Heart right ventricle (tissue), 16 donors: Measurements from ENCODE around the gene MICAL3. TPM values are rescaled to one million over a fixed set of nuclear protein-coding genes. Genes with fewer than 3 reads are reported as not detected.

Source experiments
- ATAC-seq, 8 donors: fragments of 200-7000 bp; cut with Tn5 transposase; one replicate each; pipeline ENCODE4 v1.9.1; 2020; ENCODE audit warnings: mild to moderate bottlenecking in 8 of 8, moderate library complexity in 8 of 8, moderate number of reproducible peaks in 1 of 8
- DNase-seq, 2 donors: peaks; one replicate each; pipeline ENCODE4 v3.0.0-alpha.2; 2020
- H3K27ac ChIP-seq, 10 donors: fragments of 200-600 bp; sonication (generic) in 2 of 10; one replicate each; pipeline versions ENCODE4 v1.5.0 to v1.8.0; 2020 to 2022; ENCODE audit warnings: mild to moderate bottlenecking in 3 of 10
- H3K27me3 ChIP-seq, 7 donors: fragments of 200-600 bp; one replicate each; pipeline ENCODE4 v1.8.0; 2021 to 2022; ENCODE audit warnings: mild to moderate bottlenecking in 2 of 7
- H3K36me3 ChIP-seq, 9 donors: fragments of 200-600 bp; sonication (generic) in 1 of 9; one replicate each; pipeline versions ENCODE4 v1.5.0 to v1.8.0; 2020 to 2022; ENCODE audit warnings: mild to moderate bottlenecking in 2 of 9
- H3K4me1 ChIP-seq, 9 donors: fragments of 200-600 bp; sonication (generic) in 1 of 9; one replicate each; pipeline versions ENCODE4 v1.5.0 to v1.8.0; 2020 to 2022; ENCODE audit warnings: mild to moderate bottlenecking in 4 of 9
- H3K4me3 ChIP-seq, 10 donors: fragments of 200-600 bp; sonication (generic) in 2 of 10; one replicate each; pipeline versions ENCODE4 v1.5.0 to v1.8.0; 2020 to 2022; ENCODE audit warnings: mild to moderate bottlenecking in 7 of 10, moderate library complexity in 2 of 10
- H3K9me3 ChIP-seq, 11 donors: fragments of 200-600 bp in 10 of 11; sonication (generic) in 2 of 11; one replicate each; pipeline versions ENCODE4 v1.5.0 to v1.8.0; 2013 to 2022; ENCODE audit warnings: mild to moderate bottlenecking in 2 of 11, control low read depth in 1 of 11, moderate library complexity in 1 of 11
- CTCF ChIP-seq, 9 donors: fragments of 200-600 bp; sonication (generic) in 2 of 9; IDR thresholded peaks; one replicate each; pipeline versions ENCODE4 v1.5.0 to v1.8.0; 2021 to 2022; ENCODE audit warnings: antibody characterized with exemption in 9 of 9, mild to moderate bottlenecking in 5 of 9, moderate library complexity in 1 of 9
- WGBS, 2 donors: extraction: QIAGEN DNeasy Blood & Tissue Kit; methylation state at CpG; one replicate each; pipeline ENCODE4 v1.1.7; 2013; ENCODE audit warnings: inconsistent platforms in 1 of 2; 5-methylcytosine and 5-hydroxymethylcytosine counted together
- intact Hi-C, 10 donors: fragments of 100-400 bp; cut with DNase I; formaldehyde crosslinking; loops; one replicate each; pipeline versions ENCODE4 v1.11.1 to v1.14.2; 2022
- polyA plus RNA-seq, 2 donors: library from polyadenylated mRNA; stranded (reverse); fragments of 200-250 nt; gene quantifications; one replicate each; pipeline ENCODE4 v1.2.3, GENCODE V29; 2013
- total RNA-seq, 10 donors: library from RNA; stranded (reverse); fragmentation: NEBNext Ultra II Directional in 3 of 10; extraction: Animal tissue kit (Norgen Biotek cat#: 25700) in 3 of 10; gene quantifications; one replicate each; pipeline versions ENCODE4 v1.2.1 to v1.2.4, GENCODE V29; 2021 to 2023
- donor health status: Arrhythmogenic right ventricular cardiomyopathy.
- donor health status: ischemic (EF 13 %, LVEDD 7.1; RV severe dilation, severe dysfunction).
- donor health status: healthy with polysubstance abuse.
- donor health status: DM: no; HTN: yes; CAD: no.
- donor health status: DM: no; HTN: no; CAD: no.
- donor health status: ischemic (EF 25% LVEDD 6.9; RV normal size, moderate dysfunction).
- donor health status: ischemic (EF 25% LVEDD 5.7; RV mildly dilated, moderate dysfunction).
- donor health status: healthy.
- donor health status: DM: yes; HTN: yes; CAD: no.
- donor health status: Ischemic cardiomyopathy.
- donor health status: ischemic (EF 35%, LVEDD 5.7; RV mildly dilated, moderate dysfunction).
- donor health status: nonischemic (EF 11% LVEDD 7.7; RV severe dilation, severe dysfunction).
- donor health status: DM: yes; HTN: yes; CAD: no.
- donor health status: PGD.
- donor health status: ischemic (EF 29% LVEDD 5.4; RV normal size, mild dysfunction).
- donor health status: nonischemic (EF 23%, LVEDD 6.1; RV moderate dilation, normal function).

MICAL3 gene
- total and polyA plus RNA-seq, 12 donors, result 13.2 to 137 (median 109) TPM

GRCh38 chr22:17787241-17787640 is 237.1 kb downstream of the MICAL3 start:
- peak overlapping the region; percentile 59 to 93 (median 84) for H3K27ac ChIP-seq
- peaks cover 11 to 33% (median 27%) of the 10 kb centered on the region in 9 donors for H3K4me1 ChIP-seq
- no peaks in the 10 kb centered on the region for H3K9me3 ChIP-seq
- WGBS, 2 donors, result 49 to 50% methylated on average over 8 of the region's 8 CpGs
- TF ChIP-seq CTCF (IDR thresholded peaks at IDR 0.05), result no peak
- ATAC-seq (peak; percentile 19 to 46 (median 36)), DNase-seq (no peak)
- H3K27me3 ChIP-seq, result no peaks in the 10 kb centered on the region
- peaks cover 0 to 42% (median 13%) of the 10 kb centered on the region in 9 donors for H3K36me3 ChIP-seq
- H3K4me3 ChIP-seq, result no peak overlapping the region
- intact Hi-C loops, result loop anchor here in 3 of 10 donors (2.0 to 10.0 kb wide), 5 partner anchors 44 to 222 kb away; partner anchors contain the start of gene SLC25A18 (in 1 of the 3)

DNA sequence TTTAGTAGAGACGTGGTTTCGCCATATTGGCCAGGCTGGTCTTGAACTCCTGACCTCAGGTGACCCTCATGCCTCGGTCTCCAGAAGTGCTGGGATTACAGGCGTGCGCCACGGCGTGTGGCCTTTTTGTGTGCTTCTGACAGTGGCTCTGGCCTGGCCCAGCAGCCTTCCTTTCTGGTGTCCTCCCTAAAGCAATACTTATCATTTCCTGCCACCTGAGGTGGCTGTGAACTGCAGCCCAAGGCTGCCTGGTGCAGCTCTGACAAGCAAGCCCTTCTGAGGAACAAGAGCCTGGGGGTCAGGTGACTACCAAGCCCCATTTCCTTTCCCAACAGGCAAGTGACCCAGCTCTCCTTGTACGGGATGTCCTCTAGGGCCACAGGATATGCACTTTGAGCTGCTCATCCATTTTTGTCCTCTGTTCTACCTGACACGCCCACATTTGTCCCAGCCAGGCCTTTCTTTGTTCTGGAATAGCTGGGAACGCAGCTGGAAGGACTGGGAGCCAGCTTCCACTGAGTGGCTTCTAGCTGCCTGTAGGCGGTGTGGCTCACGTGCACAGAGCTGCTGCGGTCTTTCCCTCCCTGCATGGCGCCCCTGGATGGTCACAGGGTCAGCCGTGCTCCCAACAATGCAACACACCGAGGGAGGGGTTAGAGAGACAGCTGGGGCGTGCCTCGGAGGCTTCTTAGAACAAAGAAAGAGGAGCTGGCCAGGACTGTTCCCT is 237.8 kb downstream of the MICAL3 start:
- DNase-seq (peak; percentile 75 to 83), ATAC-seq (peak; percentile 72 to 92 (median 85))
- Histone ChIP-seq H3K27ac (peak overlapping the region; percentile 69 to 93 (median 84)), H3K27me3 (no peaks in the 10 kb centered on the region), H3K4me1 (peaks cover 11 to 39% (median 30%) of the 10 kb centered on the region in 9 donors), H3K4me3 (no peak overlapping the region), H3K9me3 (no peaks in the 10 kb centered on the region), H3K36me3 (peaks cover 0 to 36% (median 13%) of the 10 kb centered on the region in 9 donors)
- WGBS, 2 donors, result 32 to 38% methylated on average over 18 of the region's 18 CpGs
- TF ChIP-seq CTCF (IDR thresholded peaks at IDR 0.05), result peak in 7 of 9 donors; percentile 5 to 39 (median 15)
- intact Hi-C loops, result loop anchor here in 3 of 10 donors (2.0 to 10.0 kb wide), 5 partner anchors 44 to 222 kb away; partner anchors contain the start of gene SLC25A18 (in 1 of the 3)

- ATAC-seq, result peak in 5 of 8 donors; percentile 4 to 28 (median 17)
- peak; percentile 45 to 62 for DNase-seq
- peak; percentile 12 to 67 (median 56) for TF ChIP-seq CTCF (IDR thresholded peaks at IDR 0.05)
- no peak overlapping the region for H3K4me3 ChIP-seq
- peak overlapping the region in 9 of 10 donors; percentile 79 to 93 (median 86) for H3K27ac ChIP-seq
- intact Hi-C loops, result loop anchor here in 3 of 10 donors (2.0 to 10.0 kb wide), 5 partner anchors 43 to 221 kb away; partner anchors contain the start of gene SLC25A18 (in 1 of the 3)
- H3K9me3 ChIP-seq, result no peaks in the 10 kb centered on the region
- peaks cover 11 to 43% (median 37%) of the 10 kb centered on the region in 9 donors for H3K4me1 ChIP-seq
- no peaks in the 10 kb centered on the region for H3K27me3 ChIP-seq
- peaks cover 0 to 28% (median 13%) of the 10 kb centered on the region in 9 donors for H3K36me3 ChIP-seq
- 65 to 73% methylated on average over 37 of the region's 37 CpGs for WGBS, 2 donors
Measured at GRCh38 chr22:17785185-17786184, 238.9 kb downstream of the MICAL3 start.
